HPDE6-E6E7 (cell line): ENCODE data around the gene MB.

Source experiments
- DNase-seq: peaks from one replicate; pipeline ENCODE4 v3.0.0; 2011; ENCODE audit warnings: missing footprints; ENCODE audit errors: extremely low spot score

Gene MB

GRCh38 chr22:35593891-35594470 lies 23.1 kb downstream of the MB start:
- DNase-seq: no peak

- no peak for DNase-seq
Observed at GRCh38 chr22:35593071-35593890, 23.8 kb downstream of the MB start.

GRCh38 chr22:35592418-35592967 lies 24.6 kb downstream of the MB start:
- no peak for DNase-seq

- no peak for DNase-seq
Observed at GRCh38 chr22:35591714-35592417, 25.3 kb downstream of the MB start.

GRCh38 chr22:35590634-35591295 lies 26.4 kb downstream of the MB start:
- DNase-seq: no peak

GRCh38 chr22:35589756-35590093 lies 27.4 kb downstream of the MB start:
- DNase-seq: no peak

GRCh38 chr22:35589071-35589755 lies 27.9 kb downstream of the MB start:
- DNase-seq: peak; percentile 91

- DNase-seq: no peak
Observed at GRCh38 chr22:35587896-35588295, 29.2 kb downstream of the MB start.

GRCh38 chr22:35587447-35587870 lies 29.7 kb downstream of the MB start:
- DNase-seq: no peak

GRCh38 chr22:35586771-35587170 lies 30.4 kb downstream of the MB start:
- DNase-seq: no peak

- DNase-seq: peak; percentile 76
Observed at GRCh38 chr22:35582861-35583670, 34.1 kb downstream of the MB start.

- DNase-seq: no peak
Observed at GRCh38 chr22:35582218-35582860, 34.8 kb downstream of the MB start.

GRCh38 chr22:35581023-35581413 lies 36.1 kb downstream of the MB start:
- no peak for DNase-seq

- no peak for DNase-seq
Observed at GRCh38 chr22:35580351-35581022, 36.6 kb downstream of the MB start.

- no peak for DNase-seq
Observed at GRCh38 chr22:35578836-35579575, 38.1 kb downstream of the MB start.

- DNase-seq: no peak
Observed at GRCh38 chr22:35577799-35578659, 39.1 kb downstream of the MB start.

- DNase-seq: no peak
Observed at GRCh38 chr22:35576671-35577070, 40.5 kb downstream of the MB start.
